Measurements from ENCODE around the gene RPL18A.

RPL18A gene

DNA sequence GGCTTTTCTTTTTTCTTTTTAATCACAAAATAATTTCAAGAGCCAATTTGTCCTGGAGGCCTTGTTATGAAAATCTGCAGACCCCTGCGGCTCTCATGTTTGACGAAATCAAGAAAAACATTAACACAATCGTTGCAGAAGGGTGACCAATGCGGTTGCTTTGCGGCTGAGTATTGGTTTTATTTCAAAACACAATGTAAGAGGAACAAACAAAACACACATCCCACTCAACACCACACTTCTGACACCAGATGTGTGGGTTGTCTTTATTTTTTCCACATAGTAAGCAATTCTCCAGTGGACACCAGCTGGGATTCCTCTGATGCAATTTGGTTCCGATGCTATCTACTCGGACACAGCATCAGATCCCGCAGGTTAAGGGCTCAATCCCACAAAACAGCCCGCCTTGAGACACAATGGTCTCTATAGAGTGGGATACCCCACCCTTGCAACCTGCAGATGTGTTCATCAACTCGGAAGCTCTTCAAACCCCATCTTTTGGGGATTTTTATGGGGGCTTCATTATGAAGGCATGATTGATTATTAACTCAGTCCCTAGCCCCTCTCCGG, 51.2 kb downstream of the RPL18A start:
- no peak for DNase-seq

Measured in NCI-H1105 treated with DMSO at 0.1 percent for 48 hours (cell line).